Activated gamma-delta T cell treated with anti-CD3 and anti-CD28 coated beads, Interleukin-2, amount 50 U/mL, for 16 hours (primary cell): Measurements from ENCODE around the gene AOAH.
"Not testable (repeated sequence)": the region's sequence is repeated elsewhere in the genome, so short reads cannot be mapped to it uniquely, and the experiment has no call there.

Source experiments
- DNase-seq: peaks from one replicate; pipeline ENCODE4 v3.0.0-alpha.2; 2020; ENCODE audit warnings: low read depth

Gene AOAH

GRCh38 chr7:36469236-36469635 lies 255.1 kb downstream of the AOAH start:
- DNase-seq: no peak

- DNase-seq: no peak
Observed at GRCh38 chr7:36468370-36469101, 255.8 kb downstream of the AOAH start.

- not testable (repeated sequence) for DNase-seq
Observed at GRCh38 chr7:36466001-36466400, 258.3 kb downstream of the AOAH start.

GRCh38 chr7:36464271-36464670 lies 260.0 kb downstream of the AOAH start:
- DNase-seq: no peak
